Activated CD4-positive, alpha-beta T cell treated with anti-CD3 and anti-CD28 coated beads for 4 hours (primary cell): ENCODE measurements around the gene ANKH.
"Not testable (repeated sequence)": the region's sequence is repeated elsewhere in the genome, so short reads cannot be mapped to it uniquely, and the experiment has no call there.

Source experiments
- DNase-seq, 2 donors: peaks; one replicate each; pipeline ENCODE4 v3.0.0-alpha.2; 2020

ANKH gene

DNA sequence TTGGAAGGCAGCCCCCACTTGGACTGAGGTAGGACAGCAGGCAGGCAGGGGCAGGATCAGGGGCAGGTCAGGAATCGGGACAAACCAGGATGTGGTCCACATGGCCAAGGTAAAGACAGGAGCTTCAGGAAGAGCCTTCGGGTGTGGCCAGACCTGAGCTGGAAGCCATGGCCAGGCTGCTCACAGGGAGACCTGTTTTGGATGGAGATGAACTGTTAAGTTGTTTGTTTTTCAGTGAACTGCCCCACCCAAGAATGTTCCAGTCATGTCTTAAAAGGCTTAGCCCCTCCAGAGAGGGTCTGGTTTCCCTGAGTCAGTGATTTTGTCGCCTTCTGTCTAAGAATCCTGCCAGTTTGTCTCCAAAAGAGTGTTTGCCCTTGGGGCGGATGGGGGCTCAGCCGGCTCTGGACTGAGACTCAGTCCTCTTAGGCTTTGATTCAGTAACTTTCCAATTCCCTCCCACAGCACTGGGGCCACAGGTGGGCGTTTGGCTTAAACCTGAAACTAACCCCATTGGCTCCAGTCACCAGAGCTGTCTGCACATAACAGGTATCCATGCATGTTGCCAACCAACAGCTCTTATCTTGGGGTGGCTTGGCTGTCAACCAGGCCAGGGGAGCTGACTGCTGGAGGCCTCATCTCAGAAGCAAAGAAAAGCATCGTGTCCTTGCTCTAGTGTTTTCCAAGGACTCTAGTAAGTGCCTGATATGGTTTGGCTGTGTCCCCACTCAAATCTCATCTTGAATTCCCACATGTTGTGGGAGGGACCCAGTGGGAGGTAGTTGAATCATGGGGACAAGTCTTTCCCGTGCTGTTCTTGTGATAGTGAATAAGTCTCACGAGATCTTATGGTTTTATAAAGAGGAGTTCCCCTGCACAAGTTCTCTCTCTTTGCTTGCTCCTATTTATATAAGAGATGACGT lies 11.3 kb upstream of the ANKH start:
- DNase-seq: no peak

DNA sequence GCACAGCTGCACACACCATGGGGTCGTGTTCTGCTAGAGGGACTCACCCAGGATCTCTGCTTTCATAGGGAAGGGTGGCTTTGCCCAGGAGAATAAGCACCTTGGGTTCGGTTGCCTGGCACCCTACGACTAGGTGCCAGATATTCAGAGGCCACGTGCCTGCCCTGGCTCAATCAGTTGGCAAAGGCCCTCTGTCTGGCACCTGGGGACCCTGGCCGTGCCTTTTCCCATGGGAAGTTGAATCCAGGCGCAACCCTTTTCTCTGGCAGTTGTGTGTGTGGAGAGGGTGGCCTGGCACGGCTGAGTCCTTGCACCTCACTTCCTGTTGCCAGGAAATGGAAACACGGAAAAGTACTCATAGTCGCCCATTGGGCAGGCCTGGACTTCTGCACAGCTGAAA lies 10.2 kb upstream of the ANKH start:
- no peak for DNase-seq

DNA sequence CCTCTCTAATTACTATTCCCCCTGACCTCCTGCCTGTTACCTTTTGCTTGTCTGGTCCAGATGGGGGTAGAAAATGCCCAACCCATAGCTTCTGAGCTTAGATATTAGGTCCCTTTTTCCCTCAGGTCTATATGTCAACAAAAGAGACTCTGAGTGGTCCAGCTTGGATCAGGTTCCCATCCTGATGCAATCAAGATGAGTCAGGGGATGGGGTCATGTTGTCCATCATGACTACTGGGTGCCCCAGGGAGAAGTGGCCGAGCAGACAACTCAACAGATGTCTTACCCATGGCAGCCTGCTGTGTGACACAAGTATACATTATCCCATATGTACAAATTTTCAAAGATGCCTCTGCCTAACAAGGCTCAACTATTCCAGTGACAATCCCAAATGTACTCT lies 9.1 kb upstream of the ANKH start:
- DNase-seq: no peak

GRCh38 chr5:14879937-14880589 lies 8.5 kb upstream of the ANKH start:
- no peak for DNase-seq

DNA sequence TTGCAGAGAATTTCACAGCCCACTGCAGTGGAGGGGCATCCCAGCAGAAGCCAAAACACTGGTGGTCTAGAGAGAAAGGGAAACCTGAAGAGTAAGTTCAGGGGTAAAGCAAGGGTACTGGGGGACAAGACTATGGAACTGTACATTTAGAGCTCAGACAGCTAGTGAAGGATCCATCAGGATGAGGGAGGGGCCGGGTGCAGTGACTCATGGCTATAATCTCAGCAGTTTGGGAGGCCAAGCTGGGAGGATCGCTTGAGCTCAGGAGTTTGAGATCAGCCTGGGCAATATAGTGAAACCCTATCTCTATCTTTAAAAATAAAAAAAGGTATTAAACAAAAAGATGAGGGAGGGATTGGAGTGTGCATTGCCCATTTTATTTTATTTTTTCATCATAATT lies 7.8 kb upstream of the ANKH start:
- DNase-seq: no peak

- DNase-seq: not testable (repeated sequence)
Observed at GRCh38 chr5:14878192-14878591, 6.6 kb upstream of the ANKH start.

GRCh38 chr5:14876095-14876494 lies 4.5 kb upstream of the ANKH start:
- DNase-seq: no peak

- DNase-seq: no peak
Observed at GRCh38 chr5:14873790-14874189, 2.2 kb upstream of the ANKH start.

GRCh38 chr5:14873093-14873492 lies 1.5 kb upstream of the ANKH start:
- peak in 1 of 2 donors; percentile 9 for DNase-seq

- DNase-seq: peak; percentile 51 to 61
Observed at GRCh38 chr5:14872070-14872989, 752 bp upstream of the ANKH start.

GRCh38 chr5:14870337-14871213 lies 1.0 kb downstream of the ANKH start:
- peak; percentile 16 to 74 for DNase-seq

- DNase-seq: peak; percentile 32 to 39
Observed at GRCh38 chr5:14869668-14870164, 1.9 kb downstream of the ANKH start.

GRCh38 chr5:14869233-14869632 lies 2.3 kb downstream of the ANKH start:
- DNase-seq: no peak

- DNase-seq: no peak
Observed at GRCh38 chr5:14868771-14869170, 2.8 kb downstream of the ANKH start.

- DNase-seq: no peak
Observed at GRCh38 chr5:14864181-14864812, 7.3 kb downstream of the ANKH start.

GRCh38 chr5:14863105-14863504 lies 8.5 kb downstream of the ANKH start:
- no peak for DNase-seq

- no peak for DNase-seq
Observed at GRCh38 chr5:14861123-14861765, 10.3 kb downstream of the ANKH start.

GRCh38 chr5:14859980-14860379 lies 11.6 kb downstream of the ANKH start:
- DNase-seq: no peak

GRCh38 chr5:14859150-14859549 lies 12.4 kb downstream of the ANKH start:
- DNase-seq: no peak

DNA sequence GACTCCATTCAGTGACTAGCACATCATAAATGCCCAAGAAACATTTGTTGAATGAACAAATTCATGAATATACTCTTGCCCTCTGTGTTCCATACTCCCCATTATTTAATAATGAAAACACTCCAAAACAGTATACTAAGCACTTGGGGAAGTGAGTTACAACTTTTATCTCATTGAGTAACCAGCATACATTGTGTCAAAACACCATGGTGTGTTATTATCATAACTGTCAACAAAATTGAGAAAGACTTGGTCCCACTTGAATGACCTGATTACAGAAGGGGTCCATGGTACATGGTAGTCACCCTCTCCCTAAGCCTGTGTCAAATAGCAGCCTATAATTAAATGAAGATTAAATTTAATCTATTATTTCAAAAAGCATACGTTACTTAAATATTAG lies 16.2 kb downstream of the ANKH start:
- DNase-seq: no peak

GRCh38 chr5:14854799-14855198 lies 16.8 kb downstream of the ANKH start:
- DNase-seq: no peak
